Mucosa of gallbladder (tissue), 1 donor: ENCODE data around the gene APOBEC3B. TPM values are rescaled to one million over a fixed set of nuclear protein-coding genes. Genes with fewer than 3 reads are reported as not detected.
"Not testable (repeated sequence)": the region's sequence is repeated elsewhere in the genome, so short reads cannot be mapped to it uniquely, and the experiment has no call there.

ENCODE experiments used
- DNase-seq: peaks from one replicate; pipeline ENCODE4 v3.0.0-alpha.2; 2020; ENCODE audit warnings: low spot score
- total RNA-seq: library from RNA; stranded (reverse); gene quantifications from one replicate; pipeline ENCODE4 v1.2.1, GENCODE V29; 2021
- donor health status: DM: no; HTN: no; CAD: no.

APOBEC3B gene
- total RNA-seq, 1 donor from 2014 or later = 1.8 TPM

DNA sequence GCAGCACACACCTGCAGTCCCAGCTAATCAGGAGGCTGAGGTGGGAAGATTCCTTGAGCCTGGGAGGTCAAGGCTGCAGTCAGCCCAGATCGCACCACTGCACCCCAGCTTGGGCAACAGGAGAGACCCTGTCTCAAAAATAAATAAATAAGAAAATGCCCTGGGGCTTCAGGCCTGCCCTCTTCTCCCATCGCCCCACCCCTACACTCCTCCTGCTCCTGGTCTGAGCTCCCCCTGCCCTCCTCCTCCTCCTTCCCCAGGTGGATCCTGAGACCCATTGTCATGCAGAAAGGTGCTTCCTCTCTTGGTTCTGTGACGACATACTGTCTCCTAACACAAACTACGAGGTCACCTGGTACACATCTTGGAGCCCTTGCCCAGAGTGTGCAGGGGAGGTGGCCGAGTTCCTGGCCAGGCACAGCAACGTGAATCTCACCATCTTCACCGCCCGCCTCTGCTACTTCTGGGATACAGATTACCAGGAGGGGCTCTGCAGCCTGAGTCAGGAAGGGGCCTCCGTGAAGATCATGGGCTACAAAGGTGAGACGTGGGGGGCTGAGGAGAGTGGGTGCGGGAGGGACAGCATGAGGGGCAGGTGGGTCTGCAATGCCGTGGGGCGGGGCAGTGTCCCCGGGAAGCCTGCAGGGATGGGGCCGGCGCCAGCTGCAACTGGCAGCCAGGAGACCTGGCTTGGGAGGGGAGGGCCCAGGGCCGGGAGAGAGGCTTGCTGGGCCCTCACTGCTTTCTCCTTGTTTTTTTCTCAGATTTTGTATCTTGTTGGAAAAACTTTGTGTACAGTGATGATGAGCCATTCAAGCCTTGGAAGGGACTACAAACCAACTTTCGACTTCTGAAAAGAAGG is 49.5 kb downstream of the APOBEC3B start:
- not testable (repeated sequence) for DNase-seq

DNA sequence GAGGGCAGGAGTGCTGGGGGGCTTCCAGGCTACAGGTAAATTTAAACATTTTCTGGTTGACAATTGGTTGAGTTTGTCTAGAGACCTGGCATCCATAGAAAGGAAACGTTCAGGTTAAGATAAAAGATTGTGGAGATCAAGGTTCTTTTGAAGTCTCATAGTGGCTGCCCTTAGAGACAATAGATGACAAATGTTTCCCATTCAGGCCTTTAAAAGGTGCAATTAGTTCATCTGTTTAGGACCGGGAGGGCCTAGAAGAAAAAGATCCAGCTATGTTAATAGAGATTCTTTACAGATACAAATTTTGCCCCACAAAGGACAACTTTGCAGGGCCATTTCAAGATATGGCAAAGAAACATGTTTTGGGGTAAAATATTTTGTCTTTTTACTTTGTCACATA is 54.9 kb downstream of the APOBEC3B start:
- not testable (repeated sequence) for DNase-seq

DNA sequence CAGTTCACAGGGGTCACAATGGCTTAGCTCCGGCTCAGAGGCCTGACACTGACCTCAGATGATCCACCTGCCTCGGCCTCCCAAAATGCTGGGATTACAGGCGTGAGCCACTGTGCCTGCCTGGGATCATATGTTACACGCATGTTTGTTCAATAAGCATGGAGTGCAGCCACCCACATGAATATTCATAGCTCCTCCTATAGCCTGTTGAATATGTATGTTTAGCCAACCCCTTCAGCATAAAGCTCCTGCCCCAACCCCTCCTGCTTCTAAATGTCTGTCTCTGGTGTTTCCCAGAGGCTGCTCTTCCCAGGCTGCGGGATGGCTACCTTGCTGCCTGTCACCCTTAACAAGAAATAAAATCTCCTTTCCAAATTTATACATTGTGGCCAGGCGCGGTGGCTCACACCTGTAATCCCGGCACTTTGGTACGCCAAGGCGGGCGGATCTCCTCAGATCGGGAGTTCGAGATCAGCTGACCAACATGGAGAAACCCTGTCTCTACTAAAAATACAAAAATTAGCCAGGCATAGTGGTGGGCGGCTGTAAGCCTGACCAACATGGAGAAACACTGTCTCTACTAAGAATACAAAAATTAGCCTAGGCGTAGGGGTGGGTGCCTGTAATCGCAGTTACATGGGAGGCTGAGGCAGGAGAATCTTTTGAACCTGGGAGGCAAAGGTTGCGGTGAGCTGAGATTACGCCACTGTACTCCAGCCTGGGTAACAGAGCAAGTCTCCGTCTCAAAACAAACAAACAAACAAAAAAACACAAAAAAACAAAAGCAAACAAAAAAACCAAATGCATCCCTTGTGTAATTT is 57.4 kb downstream of the APOBEC3B start:
- no peak for DNase-seq

DNA sequence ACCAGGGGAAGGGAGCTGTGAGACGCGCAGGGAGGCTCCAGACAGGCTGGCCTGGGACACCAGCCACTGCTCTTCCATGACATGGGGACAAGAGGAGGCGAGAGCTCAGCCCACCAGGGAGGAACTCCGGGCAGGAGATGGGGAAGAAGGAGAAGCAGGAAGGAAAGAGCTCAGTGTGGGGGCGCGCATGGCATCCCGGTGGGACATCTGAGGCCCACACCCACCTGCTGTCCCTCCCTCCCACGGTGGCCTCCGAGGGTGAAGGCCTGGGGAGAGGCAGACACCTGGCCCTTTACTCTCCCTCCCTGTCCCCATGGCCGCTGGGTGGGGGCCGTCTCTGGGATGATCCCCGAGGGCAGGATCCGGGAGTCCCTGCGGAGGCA is 58.0 kb downstream of the APOBEC3B start:
- DNase-seq = not testable (repeated sequence)

DNA sequence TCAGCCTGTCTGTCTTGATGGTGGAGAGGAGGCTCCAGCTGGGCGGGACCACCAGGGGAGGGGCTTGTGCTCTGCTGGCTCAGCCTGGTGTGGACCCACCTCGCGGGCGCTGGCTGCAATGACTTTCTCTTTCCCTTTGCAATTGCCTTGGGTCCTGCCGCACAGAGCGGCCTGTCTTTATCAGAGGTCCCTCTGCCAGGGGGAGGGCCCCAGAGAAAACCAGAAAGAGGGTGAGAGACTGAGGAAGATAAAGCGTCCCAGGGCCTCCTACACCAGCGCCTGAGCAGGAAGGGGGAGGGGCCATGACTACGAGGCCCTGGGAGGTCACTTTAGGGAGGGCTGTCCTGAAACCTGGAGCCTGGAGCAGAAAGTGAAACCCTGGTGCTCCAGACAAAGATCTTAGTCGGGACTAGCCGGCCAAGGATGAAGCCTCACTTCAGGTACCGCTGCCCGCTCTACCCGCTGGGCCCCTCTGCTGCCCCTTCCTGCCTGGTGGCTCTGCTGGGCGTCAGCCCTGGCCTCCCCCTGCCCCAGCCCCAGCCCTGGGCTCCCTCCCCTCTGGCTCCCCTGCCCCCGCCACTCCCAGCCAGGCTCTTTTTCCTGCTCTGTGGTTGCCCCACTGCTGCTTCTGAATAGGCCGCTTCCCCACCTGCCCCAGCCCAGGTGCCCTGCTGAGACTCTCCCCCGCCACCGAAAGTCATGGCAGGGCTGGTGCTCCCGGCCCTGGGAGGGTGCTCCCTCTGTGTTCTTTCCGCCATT is 58.6 kb downstream of the APOBEC3B start, which contains the start of gene APOBEC3F:
APOBEC3F (plus strand) TSS at position 327 of the 759 bp plus-strand sequence; CDS start at position 424, 97 bp downstream.
- peak; percentile 51 for DNase-seq

DNA sequence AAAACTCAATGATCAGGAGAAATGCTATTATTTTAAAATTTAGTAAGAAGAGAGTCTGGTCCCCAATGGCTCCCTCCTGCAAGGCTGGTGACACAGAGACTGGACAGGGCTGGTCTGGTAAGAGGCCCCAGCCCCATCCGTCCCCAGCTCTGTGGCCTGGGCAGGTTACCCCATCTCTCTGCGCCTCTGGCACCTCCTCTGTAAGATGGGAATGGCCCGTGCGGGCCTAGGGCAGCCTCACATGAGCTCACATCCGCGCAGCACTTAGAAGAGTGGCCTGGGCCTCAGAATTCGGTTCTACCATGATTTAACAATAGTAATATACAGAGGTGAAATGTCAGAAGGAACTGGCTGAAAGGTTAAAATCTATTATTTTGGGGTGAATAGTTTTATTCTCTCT is 59.8 kb downstream of the APOBEC3B start:
- DNase-seq = no peak

Other genes starting within 250 kb of the APOBEC3B start
- 129 TPM for gene SUN2, start 226.3 kb upstream of the APOBEC3B start, total RNA-seq
- 30.0 TPM for gene DNAL4, start 188.2 kb upstream of the APOBEC3B start, total RNA-seq
- gene NPTXR, start 138.3 kb upstream of the APOBEC3B start, total RNA-seq = 15.0 TPM
- gene CBX6, start 110.1 kb upstream of the APOBEC3B start, total RNA-seq = 97.5 TPM
- gene APOBEC3A, start 24.7 kb upstream of the APOBEC3B start, total RNA-seq = not detected
- 28.6 TPM for gene APOBEC3C, start 31.9 kb downstream of the APOBEC3B start, total RNA-seq
- 8.4 TPM for gene APOBEC3D, start 38.8 kb downstream of the APOBEC3B start, total RNA-seq
- gene APOBEC3F, start 58.5 kb downstream of the APOBEC3B start, total RNA-seq = 14.4 TPM
- 7.7 TPM for gene APOBEC3G, start 94.9 kb downstream of the APOBEC3B start, total RNA-seq
- gene APOBEC3H, start 114.9 kb downstream of the APOBEC3B start, total RNA-seq = 1.4 TPM
- 76.5 TPM for gene CBX7, start 170.3 kb downstream of the APOBEC3B start, total RNA-seq